GM12878 (cell line): ENCODE data around the gene COL13A1. TPM values are rescaled to one million over a fixed set of nuclear protein-coding genes. Genes with fewer than 3 reads are reported as not detected.

ENCODE experiments used
- ATAC-seq: fragments of 200-7000 bp; cut with Tn5 transposase; 3 replicates; pipeline ENCODE4 v1.9.1; 2020; ENCODE audit warnings: mild to moderate bottlenecking, moderate library complexity
- BruUV-seq: library from RNA; stranded (reverse); fragments of 400-500 nt; replicated peaks from 2 replicates; lab custom pipeline; 2021; lab: Mats Ljungman, UMichigan
- CTCF ChIA-PET: fragments of 300-600 bp; sonication (Branson Sonifier 250); formaldehyde crosslinking; extraction: SDS; loops from one replicate; lab custom pipeline; 2021; ENCODE audit warnings: inconsistent platforms; lab: Yijun Ruan, JAX
- POLR2A ChIA-PET: fragments of 350-600 bp; formaldehyde crosslinking; extraction: SDS; loops from one replicate; lab custom pipeline; 2021; ENCODE audit warnings: inconsistent platforms; lab: Charles Lee
- RAD21 ChIA-PET: fragments of 300-600 bp; sonication (Branson Sonifier 250); formaldehyde crosslinking; loops from one replicate; lab custom pipeline; 2023; ENCODE audit warnings: antibody characterized with exemption; ENCODE audit not compliant: unreplicated experiment; lab: Charles Lee
- SMC1A ChIA-PET: fragments of 300-600 bp; sonication (Branson Sonifier 250); formaldehyde crosslinking; loops from one replicate; lab custom pipeline; 2023; ENCODE audit not compliant: unreplicated experiment, uncharacterized antibody; lab: Charles Lee
- DNase-seq: peaks from one replicate; pipeline ENCODE4 v3.0.0-alpha.2; 2011; ENCODE audit warnings: low read depth, low spot score
- FAIRE-seq: peaks from 3 replicates; lab custom pipeline; 2011; peaks lifted over from hg19 to GRCh38; lab: Jason Lieb, UNC
- H2AFZ ChIP-seq: 2 replicates; pipeline ENCODE4 v1.6.0; 2011; ENCODE audit warnings: low read depth, low read length, control low read depth; ENCODE audit not compliant: control insufficient read depth
- H3K27ac ChIP-seq: 2 replicates; pipeline ENCODE4 v1.5.1; 2011; ENCODE audit warnings: control low read depth; ENCODE audit not compliant: control insufficient read depth, insufficient read depth
- H3K27me3 ChIP-seq, 2 experiments: replicated peaks in 1 of 2; 2 replicates each; pipeline versions ENCODE4 v1.6.0 to v1.6.1; 2011; ENCODE audit warnings: low read length in 1 of 2; ENCODE audit not compliant: control insufficient read depth in 2 of 2, insufficient read depth in 2 of 2
- H3K36me3 ChIP-seq, 2 experiments: 2 replicates each; pipeline ENCODE4 v1.5.1; 2011; ENCODE audit warnings: low read length in 1 of 2; ENCODE audit not compliant: control insufficient read depth in 2 of 2, insufficient read depth in 2 of 2
- H3K4me1 ChIP-seq: 2 replicates; pipeline ENCODE4 v1.6.1; 2011; ENCODE audit warnings: mild to moderate bottlenecking, low read length, moderate library complexity, mixed read lengths; ENCODE audit not compliant: control insufficient read depth, insufficient read depth
- H3K4me2 ChIP-seq: 2 replicates; pipeline ENCODE4 v1.6.0; 2011; ENCODE audit warnings: control low read depth; ENCODE audit not compliant: control insufficient read depth, insufficient read depth
- H3K4me3 ChIP-seq: fragments of 200-600 bp; sonication (generic); 2 replicates; pipeline ENCODE4 v1.5.1; 2016
- H3K79me2 ChIP-seq: 2 replicates; pipeline ENCODE4 v1.6.0; 2011; ENCODE audit warnings: low read length; ENCODE audit not compliant: control insufficient read depth, insufficient read depth
- H3K9ac ChIP-seq: 2 replicates; pipeline ENCODE4 v1.8.0; 2011; ENCODE audit warnings: low read length, control low read depth, mixed read lengths; ENCODE audit not compliant: control insufficient read depth, insufficient read depth
- H3K9me3 ChIP-seq: replicated peaks from 3 replicates; pipeline ENCODE4 v1.5.1; 2011; ENCODE audit warnings: mild to moderate bottlenecking, low read length; ENCODE audit not compliant: control insufficient read depth, insufficient read depth
- H4K20me1 ChIP-seq: 2 replicates; pipeline ENCODE4 v1.6.0; 2011; ENCODE audit not compliant: control insufficient read depth, insufficient read depth
- FOXK2 ChIP-seq: fragments of 450-650 bp; IDR thresholded peaks from 2 replicates; pipeline ENCODE4 v1.6.1; 2017; ENCODE audit warnings: mild to moderate bottlenecking, moderate library complexity
- FOXM1 ChIP-seq: IDR thresholded peaks from 2 replicates; pipeline ENCODE4 v1.6.1; 2012; ENCODE audit warnings: low read depth, mild to moderate bottlenecking, inconsistent platforms, low read length, moderate library complexity
- NBN ChIP-seq: fragments of 450-650 bp; IDR thresholded peaks from 2 replicates; pipeline ENCODE4 v1.6.1; 2016
- PAX5 ChIP-seq: IDR thresholded peaks from 2 replicates; pipeline ENCODE4 v1.6.1; 2011; ENCODE audit warnings: low read depth, low read length, borderline replicate concordance
- PAX8 ChIP-seq: fragments of 450-650 bp; IDR thresholded peaks from 2 replicates; pipeline ENCODE4 v1.6.1; 2017; ENCODE audit warnings: mild to moderate bottlenecking, moderate library complexity
- POLR2AphosphoS2 ChIP-seq: IDR thresholded peaks from 2 replicates; pipeline ENCODE4 v1.6.1; 2011; ENCODE audit warnings: low read depth, mild to moderate bottlenecking, low read length, improper control_type of control experiment, moderate library complexity
- POLR2AphosphoS5 ChIP-seq: IDR thresholded peaks from 2 replicates; pipeline ENCODE4 v1.6.1; 2011; ENCODE audit warnings: mild to moderate bottlenecking, low read length, inconsistent platforms
- YBX1 ChIP-seq: fragments of 450-650 bp; IDR thresholded peaks from 2 replicates; pipeline ENCODE4 v1.6.1; 2016; ENCODE audit warnings: antibody characterized with exemption
- WGBS: methylation state at CpG from one replicate; pipeline ENCODE4 v1.1.6; 2016; ENCODE audit warnings: low lambda C conversion rate; ENCODE audit not compliant: insufficient replicate concordance, insufficient coverage; ENCODE audit errors: missing lambda C conversion rate; 5-methylcytosine and 5-hydroxymethylcytosine counted together
- in situ Hi-C: fragments of 300-500 bp; cut with MboI; formaldehyde crosslinking; loops from 9 replicates; pipeline ENCODE4 v1.14.3; 2018; ENCODE audit warnings: mixed read lengths
- intact Hi-C: fragments of 100-400 bp; cut with micrococcal nuclease; formaldehyde crosslinking; loops from one replicate; pipeline ENCODE4 v1.14.2; 2022; ENCODE audit not compliant: unreplicated experiment
- polyA plus RNA-seq, 11 experiments: library from polyadenylated mRNA; depleted of rRNA in 4 of 11; unstranded in 6 of 11; stranded (reverse) in 5 of 11; fragments of >200 nt; fragmentation: Nextera tagmentation in 4 of 11; fragmentation: Illumina TruSeq in 1 of 11; extraction: Ambion mirVana in 4 of 11; extraction: Trizol in 1 of 11; gene quantifications; 1 replicate in 1 of 11; 2 replicates in 10 of 11; pipeline versions ENCODE4 v1.2.1 to v1.2.3, GENCODE V29; 2011 to 2016; ENCODE audit warnings: inconsistent platforms in 2 of 11, missing spikeins in 2 of 11, low read depth in 1 of 11
- total RNA-seq, 4 experiments: library from RNA; depleted of rRNA in 3 of 4; stranded (reverse); fragments of >200 nt in 3 of 4; fragmentation: Illumina TruSeq in 1 of 4; extraction: Trizol in 1 of 4; gene quantifications; 2 replicates each; pipeline versions ENCODE4 v1.2.1 to v1.2.3, GENCODE V29; 2013 to 2021
- TF ChIP-seq, protein P1 (sequence below): IDR thresholded peaks from 2 replicates; pipeline ENCODE4 v1.6.1; 2012; ENCODE audit warnings: mild to moderate bottlenecking, low read depth, low read length
- TF ChIP-seq, protein P2 (sequence below): IDR thresholded peaks from 2 replicates; pipeline ENCODE4 v1.6.1; 2011; ENCODE audit warnings: borderline replicate concordance, low read depth, mild to moderate bottlenecking, moderate library complexity, mixed read lengths, low read length; ENCODE audit not compliant: insufficient read depth; ENCODE audit errors: extremely low read length
- TF ChIP-seq, protein P3 (sequence below): fragments of 150-350 bp; IDR thresholded peaks from 2 replicates; pipeline ENCODE4 v1.6.1; 2016; ENCODE audit warnings: low read depth, low read length
- TF ChIP-seq, protein P4 (sequence below): IDR thresholded peaks from 2 replicates; pipeline ENCODE4 v1.6.1; 2012; ENCODE audit warnings: low read depth, low read length, improper control_type of control experiment

Gene COL13A1
- total and polyA plus RNA-seq, 10 of the 15 experiments (the other 5 are each of a cell fraction or from before 2014, with no cell fraction given) = 0.03 to 0.15 (median 0.05) TPM; not detected in 7

DNA sequence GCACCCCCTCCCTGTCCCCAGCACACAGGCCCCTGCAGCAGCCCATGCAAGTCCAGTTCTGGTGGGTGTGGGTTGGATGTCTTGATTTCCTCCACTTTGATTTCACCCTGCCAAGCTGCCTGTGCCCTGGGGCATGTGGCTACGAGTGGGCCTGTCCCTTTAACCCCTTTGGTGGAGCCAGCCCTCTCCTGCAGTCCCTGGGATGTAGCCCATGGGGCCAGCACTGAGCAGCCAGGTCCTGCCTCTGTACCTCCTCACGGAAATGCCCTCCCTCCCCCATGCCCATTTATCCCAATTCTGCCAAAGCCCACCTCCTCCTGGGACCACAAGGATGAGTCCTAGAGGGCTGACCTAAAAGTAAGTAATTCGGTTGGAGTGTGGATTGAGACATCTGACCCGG is 11.9 kb downstream of the COL13A1 start:
- Histone ChIP-seq H3K4me1 (no peaks in the 10 kb centered on the region), H3K9me3 (no peaks in the 10 kb centered on the region; the same call in 2 of the 3 replicates), H3K4me3 (no peak overlapping the region), H3K27me3 (peaks cover 0 to 4% of the 10 kb centered on the region in 2 experiments; a peak in 1 of 4 replicates), H3K4me2 (no peak overlapping the region), H3K27ac (no peak overlapping the region), H2AFZ (no peak overlapping the region), H3K36me3 (no peaks in the 10 kb centered on the region)
- CTCF ChIA-PET = no interaction called here
- SMC1A ChIA-PET = no interaction called here
- RAD21 ChIA-PET = no interaction called here
- no TSS peak for BruUV-seq
- FAIRE-seq (no peak), DNase-seq (no peak)
- in situ Hi-C loops = no loop called here
- WGBS = 4% methylated on average over 4 of the region's 4 CpGs
- TF ChIP-seq PAX8 (no peak), POLR2AphosphoS2 (no peak), NBN (no peak), YBX1 (no peak), FOXK2 (no peak), FOXM1 (no peak), PAX5 (no peak), POLR2AphosphoS5 (no peak)
- TF ChIP-seq, protein P1, sequence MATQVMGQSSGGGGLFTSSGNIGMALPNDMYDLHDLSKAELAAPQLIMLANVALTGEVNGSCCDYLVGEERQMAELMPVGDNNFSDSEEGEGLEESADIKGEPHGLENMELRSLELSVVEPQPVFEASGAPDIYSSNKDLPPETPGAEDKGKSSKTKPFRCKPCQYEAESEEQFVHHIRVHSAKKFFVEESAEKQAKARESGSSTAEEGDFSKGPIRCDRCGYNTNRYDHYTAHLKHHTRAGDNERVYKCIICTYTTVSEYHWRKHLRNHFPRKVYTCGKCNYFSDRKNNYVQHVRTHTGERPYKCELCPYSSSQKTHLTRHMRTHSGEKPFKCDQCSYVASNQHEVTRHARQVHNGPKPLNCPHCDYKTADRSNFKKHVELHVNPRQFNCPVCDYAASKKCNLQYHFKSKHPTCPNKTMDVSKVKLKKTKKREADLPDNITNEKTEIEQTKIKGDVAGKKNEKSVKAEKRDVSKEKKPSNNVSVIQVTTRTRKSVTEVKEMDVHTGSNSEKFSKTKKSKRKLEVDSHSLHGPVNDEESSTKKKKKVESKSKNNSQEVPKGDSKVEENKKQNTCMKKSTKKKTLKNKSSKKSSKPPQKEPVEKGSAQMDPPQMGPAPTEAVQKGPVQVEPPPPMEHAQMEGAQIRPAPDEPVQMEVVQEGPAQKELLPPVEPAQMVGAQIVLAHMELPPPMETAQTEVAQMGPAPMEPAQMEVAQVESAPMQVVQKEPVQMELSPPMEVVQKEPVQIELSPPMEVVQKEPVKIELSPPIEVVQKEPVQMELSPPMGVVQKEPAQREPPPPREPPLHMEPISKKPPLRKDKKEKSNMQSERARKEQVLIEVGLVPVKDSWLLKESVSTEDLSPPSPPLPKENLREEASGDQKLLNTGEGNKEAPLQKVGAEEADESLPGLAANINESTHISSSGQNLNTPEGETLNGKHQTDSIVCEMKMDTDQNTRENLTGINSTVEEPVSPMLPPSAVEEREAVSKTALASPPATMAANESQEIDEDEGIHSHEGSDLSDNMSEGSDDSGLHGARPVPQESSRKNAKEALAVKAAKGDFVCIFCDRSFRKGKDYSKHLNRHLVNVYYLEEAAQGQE = no peak
- TF ChIP-seq, protein P2, sequence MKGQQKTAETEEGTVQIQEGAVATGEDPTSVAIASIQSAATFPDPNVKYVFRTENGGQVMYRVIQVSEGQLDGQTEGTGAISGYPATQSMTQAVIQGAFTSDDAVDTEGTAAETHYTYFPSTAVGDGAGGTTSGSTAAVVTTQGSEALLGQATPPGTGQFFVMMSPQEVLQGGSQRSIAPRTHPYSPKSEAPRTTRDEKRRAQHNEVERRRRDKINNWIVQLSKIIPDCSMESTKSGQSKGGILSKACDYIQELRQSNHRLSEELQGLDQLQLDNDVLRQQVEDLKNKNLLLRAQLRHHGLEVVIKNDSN = no peak
- TF ChIP-seq, protein P3, sequence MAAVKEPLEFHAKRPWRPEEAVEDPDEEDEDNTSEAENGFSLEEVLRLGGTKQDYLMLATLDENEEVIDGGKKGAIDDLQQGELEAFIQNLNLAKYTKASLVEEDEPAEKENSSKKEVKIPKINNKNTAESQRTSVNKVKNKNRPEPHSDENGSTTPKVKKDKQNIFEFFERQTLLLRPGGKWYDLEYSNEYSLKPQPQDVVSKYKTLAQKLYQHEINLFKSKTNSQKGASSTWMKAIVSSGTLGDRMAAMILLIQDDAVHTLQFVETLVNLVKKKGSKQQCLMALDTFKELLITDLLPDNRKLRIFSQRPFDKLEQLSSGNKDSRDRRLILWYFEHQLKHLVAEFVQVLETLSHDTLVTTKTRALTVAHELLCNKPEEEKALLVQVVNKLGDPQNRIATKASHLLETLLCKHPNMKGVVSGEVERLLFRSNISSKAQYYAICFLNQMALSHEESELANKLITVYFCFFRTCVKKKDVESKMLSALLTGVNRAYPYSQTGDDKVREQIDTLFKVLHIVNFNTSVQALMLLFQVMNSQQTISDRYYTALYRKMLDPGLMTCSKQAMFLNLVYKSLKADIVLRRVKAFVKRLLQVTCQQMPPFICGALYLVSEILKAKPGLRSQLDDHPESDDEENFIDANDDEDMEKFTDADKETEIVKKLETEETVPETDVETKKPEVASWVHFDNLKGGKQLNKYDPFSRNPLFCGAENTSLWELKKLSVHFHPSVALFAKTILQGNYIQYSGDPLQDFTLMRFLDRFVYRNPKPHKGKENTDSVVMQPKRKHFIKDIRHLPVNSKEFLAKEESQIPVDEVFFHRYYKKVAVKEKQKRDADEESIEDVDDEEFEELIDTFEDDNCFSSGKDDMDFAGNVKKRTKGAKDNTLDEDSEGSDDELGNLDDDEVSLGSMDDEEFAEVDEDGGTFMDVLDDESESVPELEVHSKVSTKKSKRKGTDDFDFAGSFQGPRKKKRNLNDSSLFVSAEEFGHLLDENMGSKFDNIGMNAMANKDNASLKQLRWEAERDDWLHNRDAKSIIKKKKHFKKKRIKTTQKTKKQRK = no peak
- TF ChIP-seq, protein P4, sequence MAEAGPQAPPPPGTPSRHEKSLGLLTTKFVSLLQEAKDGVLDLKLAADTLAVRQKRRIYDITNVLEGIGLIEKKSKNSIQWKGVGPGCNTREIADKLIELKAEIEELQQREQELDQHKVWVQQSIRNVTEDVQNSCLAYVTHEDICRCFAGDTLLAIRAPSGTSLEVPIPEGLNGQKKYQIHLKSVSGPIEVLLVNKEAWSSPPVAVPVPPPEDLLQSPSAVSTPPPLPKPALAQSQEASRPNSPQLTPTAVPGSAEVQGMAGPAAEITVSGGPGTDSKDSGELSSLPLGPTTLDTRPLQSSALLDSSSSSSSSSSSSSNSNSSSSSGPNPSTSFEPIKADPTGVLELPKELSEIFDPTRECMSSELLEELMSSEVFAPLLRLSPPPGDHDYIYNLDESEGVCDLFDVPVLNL = no peak
- TF ChIP-seq, all 136 proteins: peak for 0
- intact Hi-C loops = no loop called here
- Histone ChIP-seq H4K20me1 (no peaks in the 10 kb centered on the region), H3K79me2 (no peaks in the 10 kb centered on the region), H3K9ac (no peak overlapping the region)
- no peak for ATAC-seq
- POLR2A ChIA-PET = no interaction called here
